Ovary (tissue), 9 donors: ENCODE measurements around the gene SNX21. TPM values are rescaled to one million over a fixed set of nuclear protein-coding genes. Genes with fewer than 3 reads are reported as not detected.

ENCODE experiments used
- DNase-seq, 5 donors: peaks; one replicate each; pipeline ENCODE4 v3.0.0-alpha.2; 2019 to 2020
- H3K27ac ChIP-seq, 2 donors: fragments of 200-600 bp; one replicate each; pipeline versions ENCODE4 v1.5.1 to v1.8.0; 2019 to 2022
- H3K27me3 ChIP-seq: fragments of 200-600 bp; one replicate; pipeline ENCODE4 v1.8.0; 2022
- H3K36me3 ChIP-seq: fragments of 200-600 bp; sonication (generic); one replicate; pipeline ENCODE4 v1.5.1; 2019
- H3K4me1 ChIP-seq: one replicate; pipeline ENCODE4 v1.8.1; 2013; ENCODE audit warnings: mild to moderate bottlenecking, moderate library complexity; ENCODE audit not compliant: insufficient read depth
- H3K4me3 ChIP-seq: fragments of 200-600 bp; sonication (generic); one replicate; pipeline ENCODE4 v1.5.1; 2017
- H3K9me3 ChIP-seq, 2 donors: fragments of 200-600 bp in 1 of 2; sonication (generic) in 1 of 2; one replicate each; pipeline versions ENCODE4 v1.5.1 to v1.8.1; 2013 to 2019; ENCODE audit warnings: mild to moderate bottlenecking in 1 of 2, moderate library complexity in 1 of 2
- EP300 ChIP-seq: sonication (generic); formaldehyde crosslinking; IDR thresholded peaks from one replicate; pipeline ENCODE4 v1.6.1; 2017; ENCODE audit warnings: antibody characterized with exemption
- POLR2A ChIP-seq: fragments of 450-650 bp; IDR thresholded peaks from one replicate; pipeline ENCODE4 v1.6.1; 2017; ENCODE audit warnings: antibody characterized with exemption, mild to moderate bottlenecking, moderate library complexity
- WGBS, 3 donors: extraction: QIAGEN DNeasy Blood & Tissue Kit in 1 of 3; methylation state at CpG; one replicate each; pipeline versions ENCODE4 v1.1.5 to v1.1.7; 2013 to 2017; 5-methylcytosine and 5-hydroxymethylcytosine counted together
- intact Hi-C, 4 donors: fragments of 100-400 bp; cut with DNase I; formaldehyde crosslinking; loops; one replicate each; pipeline versions ENCODE4 v1.11.0 to v1.15.1; 2022 to 2023
- polyA plus RNA-seq, 2 donors: library from polyadenylated mRNA; stranded (reverse); fragments of 200-250 nt in 1 of 2; fragments of 350-450 nt in 1 of 2; fragmentation: Illumina TruSeq in 1 of 2; extraction: RNeasy Lipid Tissue Mini Kit (QIAGEN cat#74804) in 1 of 2; gene quantifications; one replicate each; pipeline ENCODE4 v1.2.3, GENCODE V29; 2013 to 2014
- total RNA-seq, 7 donors: library from RNA; depleted of rRNA in 2 of 7; stranded (reverse); fragments of >200 nt in 2 of 7; fragmentation: NEBNext Ultra II Directional in 3 of 7; extraction: Animal tissue kit (Norgen Biotek cat#: 25700) in 3 of 7; gene quantifications; one replicate each; pipeline versions ENCODE4 v1.1.0 to v1.2.4, GENCODE V29; 2016 to 2023
- TF ChIP-seq, protein P1 (sequence below), 3 donors: fragments of 450-650 bp in 2 of 3; fragments of 200-600 bp in 1 of 3; IDR thresholded peaks; one replicate each; pipeline versions ENCODE4 v1.5.1 to v1.8.0; 2016 to 2022; ENCODE audit warnings: antibody characterized with exemption in 3 of 3, mild to moderate bottlenecking in 1 of 3
- donor health status: DM: no; HTN: no; CAD: no; lungs with moderate emphysema.
- donor health status: DM: no; HTN: no; CAD: no.
- donor health status: Bipolar disorder and iron deficiency.
- donor health status: DM: yes; HTN: yes; CAD: no.
- donor health status: DM: no; HTN: no; CAD: no.
- donor health status: DM: yes; HTN: yes; CAD: no.

The SNX21 gene
- total and polyA plus RNA-seq, 9 donors, result 18.2 to 90.1 (median 68.9) TPM

DNA sequence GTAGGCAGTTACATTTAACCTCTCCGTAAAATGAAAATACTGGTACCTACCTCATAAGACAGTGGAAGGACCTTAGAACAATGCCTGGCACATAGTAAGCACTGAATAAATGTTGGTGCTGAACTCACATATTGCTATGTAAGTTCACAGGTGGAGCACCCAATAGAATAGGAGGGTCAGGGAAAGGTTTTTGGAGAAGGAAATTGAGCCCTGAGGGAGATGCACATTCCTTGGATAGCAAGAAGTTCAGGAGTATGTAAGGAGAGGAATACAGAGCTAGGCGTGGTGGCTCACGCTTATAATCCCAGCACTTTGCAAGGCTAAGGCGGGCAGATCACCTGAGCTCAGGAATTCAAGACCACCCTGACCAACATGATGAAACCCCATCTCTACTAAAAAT is 14.1 kb upstream of the SNX21 start:
- DNase-seq, result no peak
- intact Hi-C loops, result no loop called here
- no peak overlapping the region for H3K27ac ChIP-seq
- H3K4me1 ChIP-seq, result peaks cover 9% of the 10 kb centered on the region
- WGBS, 3 donors, result 96 to 99% (median 96%) methylated on average over 4 of the region's 4 CpGs
- no peak overlapping the region for H3K4me3 ChIP-seq
- no peaks in the 10 kb centered on the region for H3K36me3 ChIP-seq
- H3K27me3 ChIP-seq, result no peaks in the 10 kb centered on the region
- TF ChIP-seq EP300, result no peak
- no peaks in the 10 kb centered on the region for H3K9me3 ChIP-seq

DNA sequence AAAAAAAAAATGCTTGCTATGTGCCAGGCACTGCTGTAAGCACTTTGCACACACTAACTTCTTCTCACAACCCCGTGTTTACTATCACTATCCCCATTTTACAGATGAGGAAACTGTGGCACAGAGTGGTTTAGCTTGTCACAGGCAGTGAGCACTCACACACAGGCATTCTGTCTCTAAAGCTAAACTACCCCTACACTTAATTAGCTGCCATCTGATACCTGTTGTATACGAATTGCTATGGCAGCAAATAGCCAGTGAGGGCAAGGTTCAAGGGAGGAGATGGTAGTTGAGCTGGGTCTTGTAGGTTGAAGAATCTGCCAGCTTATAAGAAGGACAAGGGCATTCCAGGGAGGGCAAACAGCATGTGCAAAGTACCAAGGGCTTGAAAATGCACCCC is 11.7 kb upstream of the SNX21 start:
- intact Hi-C loops, result loop anchor here in 3 of 4 donors (5.0 to 10.0 kb wide), 3 partner anchors 130 to 143 kb away; no protein-coding TSS in a partner anchor
- H3K4me1 ChIP-seq, result peaks cover 12% of the 10 kb centered on the region
- 62 to 76% (median 70%) methylated on average over 2 of the region's 2 CpGs for WGBS, 3 donors

DNA sequence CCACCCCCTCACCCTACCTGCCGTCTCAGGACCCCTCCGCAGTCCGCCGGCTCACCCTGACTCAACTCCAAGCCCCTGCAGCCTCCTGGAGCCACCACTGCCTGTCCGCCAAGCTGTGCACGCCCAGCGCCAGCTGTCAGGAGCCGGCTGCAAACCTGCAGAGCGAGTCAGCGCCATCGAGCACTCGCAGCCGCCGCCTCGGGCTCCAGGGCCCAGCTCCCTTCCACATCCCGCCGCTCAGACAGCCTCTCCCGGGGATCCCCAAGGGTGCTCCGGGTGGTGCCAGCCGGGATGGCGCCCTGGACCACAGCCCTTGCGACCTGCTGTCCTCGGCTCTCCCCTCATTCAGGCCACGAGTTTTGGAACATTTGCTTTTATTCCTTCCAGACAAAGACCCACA is 10.7 kb upstream of the SNX21 start:
- TF ChIP-seq, protein P1, sequence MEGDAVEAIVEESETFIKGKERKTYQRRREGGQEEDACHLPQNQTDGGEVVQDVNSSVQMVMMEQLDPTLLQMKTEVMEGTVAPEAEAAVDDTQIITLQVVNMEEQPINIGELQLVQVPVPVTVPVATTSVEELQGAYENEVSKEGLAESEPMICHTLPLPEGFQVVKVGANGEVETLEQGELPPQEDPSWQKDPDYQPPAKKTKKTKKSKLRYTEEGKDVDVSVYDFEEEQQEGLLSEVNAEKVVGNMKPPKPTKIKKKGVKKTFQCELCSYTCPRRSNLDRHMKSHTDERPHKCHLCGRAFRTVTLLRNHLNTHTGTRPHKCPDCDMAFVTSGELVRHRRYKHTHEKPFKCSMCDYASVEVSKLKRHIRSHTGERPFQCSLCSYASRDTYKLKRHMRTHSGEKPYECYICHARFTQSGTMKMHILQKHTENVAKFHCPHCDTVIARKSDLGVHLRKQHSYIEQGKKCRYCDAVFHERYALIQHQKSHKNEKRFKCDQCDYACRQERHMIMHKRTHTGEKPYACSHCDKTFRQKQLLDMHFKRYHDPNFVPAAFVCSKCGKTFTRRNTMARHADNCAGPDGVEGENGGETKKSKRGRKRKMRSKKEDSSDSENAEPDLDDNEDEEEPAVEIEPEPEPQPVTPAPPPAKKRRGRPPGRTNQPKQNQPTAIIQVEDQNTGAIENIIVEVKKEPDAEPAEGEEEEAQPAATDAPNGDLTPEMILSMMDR (IDR thresholded peaks at IDR 0.05), result no peak
- TF ChIP-seq POLR2A, result no peak
- TF ChIP-seq EP300, result no peak
- no peaks in the 10 kb centered on the region for H3K36me3 ChIP-seq
- 2 to 11% (median 6%) methylated on average over 12 to 24 of the region's 24 CpGs for WGBS, 3 donors
- H3K27me3 ChIP-seq, result no peaks in the 10 kb centered on the region
- peaks cover 14% of the 10 kb centered on the region for H3K4me1 ChIP-seq
- no peak overlapping the region for H3K27ac ChIP-seq
- intact Hi-C loops, result loop anchor here in 3 of 4 donors (5.0 to 10.0 kb wide), 3 partner anchors 129 to 142 kb away; no protein-coding TSS in a partner anchor
- DNase-seq, result peak in 1 of 5 donors; percentile 58
- no peak overlapping the region for H3K4me3 ChIP-seq
- no peaks in the 10 kb centered on the region for H3K9me3 ChIP-seq

More for the DNA sequence above, 11.7 kb upstream of the SNX21 start:
- Histone ChIP-seq H3K9me3 (no peaks in the 10 kb centered on the region), H3K36me3 (no peaks in the 10 kb centered on the region), H3K4me3 (no peak overlapping the region), H3K27me3 (no peaks in the 10 kb centered on the region), H3K27ac (no peak overlapping the region)
- TF ChIP-seq EP300, result no peak
- TF ChIP-seq, protein P1 (IDR thresholded peaks at IDR 0.05), result no peak
- no peak for TF ChIP-seq POLR2A
- DNase-seq, result no peak

DNA sequence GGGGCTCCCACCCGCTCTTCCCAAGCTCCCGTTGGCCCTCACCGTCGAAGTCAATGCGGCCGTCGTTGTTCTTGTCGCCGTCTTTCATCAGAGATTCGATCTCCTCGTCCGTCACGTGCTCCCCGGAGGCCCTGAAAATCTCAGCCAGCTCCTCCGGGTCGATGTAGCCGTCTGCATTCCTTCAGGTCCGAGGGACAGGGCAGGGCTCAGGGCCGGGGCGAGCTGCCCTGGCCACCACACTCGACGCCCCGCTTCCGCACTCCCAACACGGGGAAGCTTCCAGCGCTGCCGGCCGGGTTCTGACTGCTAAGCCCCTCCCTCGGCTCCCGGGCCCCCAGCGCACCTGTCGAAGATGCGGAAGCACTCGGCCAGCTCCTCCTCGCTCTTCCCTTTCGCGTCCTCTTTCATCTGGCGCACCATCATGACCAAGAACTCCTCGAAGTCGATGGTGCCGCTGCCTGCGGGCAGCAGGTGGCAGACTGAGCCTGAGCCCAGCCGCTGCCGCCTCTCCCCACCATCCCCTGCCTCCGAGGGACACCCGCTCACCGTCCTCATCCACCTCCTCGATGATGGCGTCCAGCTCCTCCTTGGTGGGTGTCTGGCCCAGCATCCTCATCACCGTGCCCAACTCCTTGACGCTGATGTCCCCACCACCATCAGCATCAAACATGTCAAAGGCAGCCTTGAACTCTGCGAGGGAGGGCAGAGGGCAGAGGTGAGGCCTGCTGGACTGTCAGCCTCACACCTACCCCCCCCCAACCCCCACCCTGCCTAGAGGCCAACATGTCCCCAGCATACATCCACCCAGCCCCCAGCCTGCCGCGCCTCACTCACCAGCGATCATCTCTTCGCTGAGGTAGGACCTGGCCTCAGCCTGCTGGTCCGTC is 9.4 kb upstream of the SNX21 start:
- no peak overlapping the region for H3K27ac ChIP-seq
- no peaks in the 10 kb centered on the region for H3K36me3 ChIP-seq
- TF ChIP-seq, protein P1 (IDR thresholded peaks at IDR 0.05), result peak in 2 of 3 donors; percentile 37 to 50
- no peak for TF ChIP-seq POLR2A
- no peaks in the 10 kb centered on the region for H3K27me3 ChIP-seq
- peaks cover 16% of the 10 kb centered on the region for H3K4me1 ChIP-seq
- WGBS, 3 donors, result 12 to 24% (median 15%) methylated on average over 55 to 57 of the region's 57 CpGs
- DNase-seq, result peak; percentile 59 to 73 (median 65)
- no peaks in the 10 kb centered on the region for H3K9me3 ChIP-seq
- peak overlapping the region; percentile 1 for H3K4me3 ChIP-seq
- intact Hi-C loops, result loop anchor here in 3 of 4 donors (5.0 to 10.0 kb wide), 3 partner anchors 128 to 141 kb away; no protein-coding TSS in a partner anchor
